A549 (cell line): ENCODE results near the gene HGS. TPM values are rescaled to one million over a fixed set of nuclear protein-coding genes. Genes with fewer than 3 reads are reported as not detected.

ENCODE experiments used
- ATAC-seq, 2 experiments: fragments of 200-7000 bp in 1 of 2; fragments of >200 bp in 1 of 2; cut with Nextera tagmentation in 1 of 2; cut with Tn5 transposase in 1 of 2; 3 replicates each; pipeline versions ENCODE4 v1.8.0 to v1.9.1; 2018 to 2020; ENCODE audit warnings: mild to moderate bottlenecking in 1 of 2, moderate library complexity in 1 of 2
- CTCF ChIA-PET: fragments of 300-600 bp; sonication (Branson Sonifier 250); formaldehyde crosslinking; extraction: SDS; loops from one replicate; lab custom pipeline; 2021; ENCODE audit warnings: antibody characterized with exemption, inconsistent platforms; lab: Yijun Ruan, JAX
- POLR2A ChIA-PET: fragments of 350-600 bp; formaldehyde crosslinking; extraction: SDS; loops from one replicate; lab custom pipeline; 2021; ENCODE audit warnings: antibody characterized with exemption, inconsistent platforms; lab: Yijun Ruan, JAX
- DNase-seq, 2 experiments: peaks; one replicate each; pipeline versions ENCODE4 v3.0.0 to v3.0.0-alpha.2; 2011 to 2016; ENCODE audit warnings: low read depth in 1 of 2, low spot score in 1 of 2
- FAIRE-seq: peaks from 2 replicates; lab custom pipeline; 2011; peaks lifted over from hg19 to GRCh38; lab: Jason Lieb, UNC
- H3K27ac ChIP-seq, 2 experiments: fragments of >200 bp; sonication (Bioruptor Twin); formaldehyde crosslinking; 3 replicates each; pipeline ENCODE4 v1.5.1; 2016 to 2017
- H3K4me1 ChIP-seq: fragments of >200 bp; sonication (Bioruptor Twin); formaldehyde crosslinking; 3 replicates; pipeline ENCODE4 v1.6.1; 2016
- H3K4me2 ChIP-seq: fragments of >200 bp; sonication (Bioruptor Twin); formaldehyde crosslinking; 3 replicates; pipeline ENCODE4 v1.6.1; 2016
- H3K4me3 ChIP-seq: fragments of >200 bp; sonication (Bioruptor Twin); formaldehyde crosslinking; 3 replicates; pipeline ENCODE4 v1.5.1; 2016
- H3K9me3 ChIP-seq: fragments of >200 bp; sonication (Bioruptor Twin); formaldehyde crosslinking; 3 replicates; pipeline ENCODE4 v1.6.1; 2016
- EHMT2 ChIP-seq: fragments of 200-600 bp; sonication (generic); IDR thresholded peaks from 2 replicates; pipeline ENCODE4 v1.6.1; 2016; ENCODE audit warnings: antibody characterized with exemption, low read depth, mild to moderate bottlenecking, moderate library complexity
- FOXS1 ChIP-seq: fragments of 250-450 bp; sonication (Bioruptor Pico); IDR thresholded peaks from 2 replicates; pipeline ENCODE4 v1.5.0; 2020; ENCODE audit warnings: mild to moderate bottlenecking, moderate library complexity
- HES2 ChIP-seq: fragments of >200 bp; sonication (Bioruptor Twin); formaldehyde crosslinking; IDR thresholded peaks from 2 replicates; pipeline ENCODE4 v1.6.1; 2016
- HMGXB4 ChIP-seq: fragments of 250-450 bp; sonication (Bioruptor Pico); IDR thresholded peaks from 2 replicates; pipeline ENCODE4 v1.5.0; 2021; ENCODE audit warnings: mild to moderate bottlenecking, moderate library complexity, borderline replicate concordance
- RARB ChIP-seq: fragments of 250-450 bp; sonication (Bioruptor Pico); IDR thresholded peaks from 2 replicates; pipeline ENCODE4 v1.8.0; 2021; ENCODE audit warnings: mild to moderate bottlenecking, moderate library complexity
- SMC3 ChIP-seq: fragments of >200 bp; sonication (Bioruptor Twin); formaldehyde crosslinking; IDR thresholded peaks from 3 replicates; pipeline ENCODE4 v1.6.1; 2018; ENCODE audit warnings: inconsistent platforms
- WGBS: methylation state at CpG from one replicate; pipeline ENCODE4 v1.1.6; 2017; ENCODE audit errors: missing lambda C conversion rate; 5-methylcytosine and 5-hydroxymethylcytosine counted together
- polyA plus RNA-seq, 4 experiments: library from polyadenylated mRNA; depleted of rRNA in 3 of 4; stranded (reverse); fragments of >200 nt; fragmentation: RNase III in 1 of 4; extraction: RNeasy Plus Mini Kit Qiagen cat#74134 plus additional on column Dnase treatment in 1 of 4; gene quantifications; 2 replicates in 3 of 4; 3 replicates in 1 of 4; pipeline ENCODE4 v1.2.3, GENCODE V29; 2011 to 2017
- TF ChIP-seq, protein P1 (sequence below): IDR thresholded peaks from 2 replicates; pipeline ENCODE4 v1.6.1; 2012
- TF ChIP-seq, protein P2 (sequence below): fragments of >200 bp; sonication (Bioruptor Twin); formaldehyde crosslinking; IDR thresholded peaks from 3 replicates; pipeline ENCODE4 v1.6.1; 2016
- TF ChIP-seq, protein P3 (sequence below): fragments of 150-350 bp; IDR thresholded peaks from 2 replicates; pipeline ENCODE4 v1.6.1; 2014; ENCODE audit warnings: low read depth, mild to moderate bottlenecking, low read length

Gene HGS
- polyA plus RNA-seq, 2 of the 4 experiments (the other 2 are of a cell fraction): 85.9 to 130 TPM

DNA sequence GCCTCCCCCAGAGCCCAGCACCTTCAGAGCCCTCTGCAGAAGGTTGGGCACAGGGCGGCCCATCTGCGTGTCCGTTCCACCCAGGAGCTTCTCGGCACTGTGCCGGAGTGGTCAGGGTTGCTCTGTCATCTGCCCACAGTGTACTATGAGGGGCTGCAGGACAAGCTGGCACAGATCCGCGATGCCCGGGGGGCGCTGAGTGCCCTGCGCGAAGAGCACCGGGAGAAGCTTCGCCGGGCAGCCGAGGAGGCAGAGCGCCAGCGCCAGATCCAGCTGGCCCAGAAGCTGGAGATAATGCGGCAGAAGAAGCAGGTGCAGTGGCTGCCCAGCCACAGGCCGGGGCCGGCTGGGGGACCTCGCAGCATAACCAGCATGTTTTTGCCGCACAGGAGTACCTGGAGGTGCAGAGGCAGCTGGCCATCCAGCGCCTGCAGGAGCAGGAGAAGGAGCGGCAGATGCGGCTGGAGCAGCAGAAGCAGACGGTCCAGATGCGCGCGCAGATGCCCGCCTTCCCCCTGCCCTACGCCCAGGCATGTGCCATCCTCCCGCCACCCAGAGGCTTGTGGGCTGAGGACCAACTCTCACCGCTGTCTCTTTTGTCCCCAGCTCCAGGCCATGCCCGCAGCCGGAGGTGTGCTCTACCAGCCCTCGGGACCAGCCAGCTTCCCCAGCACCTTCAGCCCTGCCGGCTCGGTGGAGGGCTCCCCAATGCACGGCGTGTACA lies 12.6 kb downstream of the HGS start:
- ChIA-PET CTCF (interaction anchor here (0.7 to 5.1 kb wide), 7 partner anchors 8 to 334 kb away, joined by 3 to 54 read pairs (median 4); partner anchors contain the start of genes ARL16 and HGS), POLR2A (interaction anchor here (1.1 to 1.6 kb wide), 2 partner anchors 13 to 15 kb away, joined by 6 to 8 read pairs; partner anchors contain the start of genes ARL16, HGS and SLC25A10)
- Histone ChIP-seq H3K4me1 (peaks cover 9% of the 10 kb centered on the region), H3K4me2 (no peak overlapping the region), H3K4me3 (no peak overlapping the region), H3K9me3 (no peaks in the 10 kb centered on the region), H3K27ac (no peak overlapping the region)
- DNase-seq (no peak), FAIRE-seq (no peak), ATAC-seq (peak in 1 of 2 experiments; percentile 2; a peak in 1 of 6 replicates)
- TF ChIP-seq HES2: no peak
- TF ChIP-seq, protein P1, sequence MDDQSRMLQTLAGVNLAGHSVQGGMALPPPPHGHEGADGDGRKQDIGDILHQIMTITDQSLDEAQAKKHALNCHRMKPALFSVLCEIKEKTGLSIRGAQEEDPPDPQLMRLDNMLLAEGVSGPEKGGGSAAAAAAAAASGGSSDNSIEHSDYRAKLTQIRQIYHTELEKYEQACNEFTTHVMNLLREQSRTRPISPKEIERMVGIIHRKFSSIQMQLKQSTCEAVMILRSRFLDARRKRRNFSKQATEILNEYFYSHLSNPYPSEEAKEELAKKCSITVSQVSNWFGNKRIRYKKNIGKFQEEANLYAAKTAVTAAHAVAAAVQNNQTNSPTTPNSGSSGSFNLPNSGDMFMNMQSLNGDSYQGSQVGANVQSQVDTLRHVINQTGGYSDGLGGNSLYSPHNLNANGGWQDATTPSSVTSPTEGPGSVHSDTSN: peak; percentile 42; the same call in 1 of the 2 replicates
- WGBS: 97% methylated on average over 40 of the region's 40 CpGs

DNA sequence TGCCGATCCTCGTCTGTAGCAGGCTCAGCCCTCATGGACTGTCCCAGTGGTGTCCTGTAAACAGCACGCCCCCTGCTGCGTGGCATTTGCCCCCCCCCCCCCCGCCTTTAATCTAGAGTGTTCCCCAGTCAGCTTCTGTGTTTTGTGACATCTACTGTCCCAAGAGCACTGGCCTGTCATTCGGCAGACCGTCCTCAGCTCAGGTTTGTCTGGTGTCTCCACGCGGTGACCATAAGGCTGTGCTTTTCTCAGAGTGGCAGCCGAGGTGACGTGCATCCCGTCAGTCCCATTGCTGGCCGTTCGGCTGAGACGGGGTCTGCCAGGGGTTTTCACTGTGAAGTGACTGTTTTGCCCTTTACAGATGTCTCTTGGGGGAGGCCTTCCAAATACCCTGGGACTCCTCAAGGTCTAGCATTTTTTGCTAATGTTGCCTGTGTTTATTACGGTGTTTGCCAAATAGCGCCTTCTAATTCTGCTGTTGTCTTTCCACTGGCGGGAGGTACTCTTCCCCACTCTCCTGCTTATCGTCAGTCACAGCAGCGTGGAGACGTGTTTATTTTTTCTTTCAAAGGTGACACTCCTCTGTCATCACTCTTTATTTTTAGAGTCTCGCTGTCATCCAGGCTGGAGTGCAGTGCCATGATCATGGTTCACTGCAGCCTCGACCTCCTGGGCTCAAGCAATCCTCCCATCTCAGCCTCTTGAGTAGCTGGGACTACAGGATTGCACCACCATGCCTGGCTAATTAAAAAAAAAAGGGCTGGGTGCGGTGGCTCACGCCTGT lies 13.6 kb downstream of the HGS start:
- no peak for ATAC-seq
- no peak for DNase-seq
- ChIA-PET CTCF (interaction anchor here (2.0 to 5.1 kb wide), 3 partner anchors 14 to 21 kb away, joined by 8 to 54 read pairs (median 10); partner anchors contain the start of genes ARL16 and HGS), POLR2A (no interaction called here)
- TF ChIP-seq, protein P1: no peak
- no peak for TF ChIP-seq HMGXB4
- no peak for TF ChIP-seq FOXS1 (CRISPR knock-in tag)
- TF ChIP-seq, protein P2, sequence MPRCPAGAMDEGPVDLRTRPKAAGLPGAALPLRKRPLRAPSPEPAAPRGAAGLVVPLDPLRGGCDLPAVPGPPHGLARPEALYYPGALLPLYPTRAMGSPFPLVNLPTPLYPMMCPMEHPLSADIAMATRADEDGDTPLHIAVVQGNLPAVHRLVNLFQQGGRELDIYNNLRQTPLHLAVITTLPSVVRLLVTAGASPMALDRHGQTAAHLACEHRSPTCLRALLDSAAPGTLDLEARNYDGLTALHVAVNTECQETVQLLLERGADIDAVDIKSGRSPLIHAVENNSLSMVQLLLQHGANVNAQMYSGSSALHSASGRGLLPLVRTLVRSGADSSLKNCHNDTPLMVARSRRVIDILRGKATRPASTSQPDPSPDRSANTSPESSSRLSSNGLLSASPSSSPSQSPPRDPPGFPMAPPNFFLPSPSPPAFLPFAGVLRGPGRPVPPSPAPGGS: no peak
- TF ChIP-seq EHMT2: no peak
- TF ChIP-seq SMC3: no peak
- TF ChIP-seq RARB (CRISPR knock-in tag): no peak
- TF ChIP-seq, protein P3, sequence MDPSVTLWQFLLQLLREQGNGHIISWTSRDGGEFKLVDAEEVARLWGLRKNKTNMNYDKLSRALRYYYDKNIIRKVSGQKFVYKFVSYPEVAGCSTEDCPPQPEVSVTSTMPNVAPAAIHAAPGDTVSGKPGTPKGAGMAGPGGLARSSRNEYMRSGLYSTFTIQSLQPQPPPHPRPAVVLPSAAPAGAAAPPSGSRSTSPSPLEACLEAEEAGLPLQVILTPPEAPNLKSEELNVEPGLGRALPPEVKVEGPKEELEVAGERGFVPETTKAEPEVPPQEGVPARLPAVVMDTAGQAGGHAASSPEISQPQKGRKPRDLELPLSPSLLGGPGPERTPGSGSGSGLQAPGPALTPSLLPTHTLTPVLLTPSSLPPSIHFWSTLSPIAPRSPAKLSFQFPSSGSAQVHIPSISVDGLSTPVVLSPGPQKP: no peak
- Histone ChIP-seq H3K9me3 (no peaks in the 10 kb centered on the region), H3K4me1 (peaks cover 16% of the 10 kb centered on the region), H3K4me2 (no peak overlapping the region), H3K4me3 (no peak overlapping the region), H3K27ac (no peak overlapping the region)
- FAIRE-seq: no peak
- WGBS: 92% methylated on average over 24 of the region's 25 CpGs
